ENCODE measurements around the gene IFI44.

The IFI44 gene

GRCh38 chr1:78712467-78713051 is 62.9 kb downstream of the IFI44 start:
- DNase-seq, result no peak

GRCh38 chr1:78713297-78713696 is 63.7 kb downstream of the IFI44 start:
- no peak for DNase-seq

All from NCI-H2029 treated with DMSO at 0.1 percent for 48 hours (cell line).